Activated CD8-positive, alpha-beta memory T cell treated with anti-CD3 and anti-CD28 coated beads, Interleukin-2, amount 50 U/mL, for 1 hour (primary cell): ENCODE measurements around the gene RXRA.

Experiments
- DNase-seq: peaks from one replicate; pipeline ENCODE4 v3.0.0-alpha.2; 2020; ENCODE audit errors: extremely low read depth

The RXRA gene

DNA sequence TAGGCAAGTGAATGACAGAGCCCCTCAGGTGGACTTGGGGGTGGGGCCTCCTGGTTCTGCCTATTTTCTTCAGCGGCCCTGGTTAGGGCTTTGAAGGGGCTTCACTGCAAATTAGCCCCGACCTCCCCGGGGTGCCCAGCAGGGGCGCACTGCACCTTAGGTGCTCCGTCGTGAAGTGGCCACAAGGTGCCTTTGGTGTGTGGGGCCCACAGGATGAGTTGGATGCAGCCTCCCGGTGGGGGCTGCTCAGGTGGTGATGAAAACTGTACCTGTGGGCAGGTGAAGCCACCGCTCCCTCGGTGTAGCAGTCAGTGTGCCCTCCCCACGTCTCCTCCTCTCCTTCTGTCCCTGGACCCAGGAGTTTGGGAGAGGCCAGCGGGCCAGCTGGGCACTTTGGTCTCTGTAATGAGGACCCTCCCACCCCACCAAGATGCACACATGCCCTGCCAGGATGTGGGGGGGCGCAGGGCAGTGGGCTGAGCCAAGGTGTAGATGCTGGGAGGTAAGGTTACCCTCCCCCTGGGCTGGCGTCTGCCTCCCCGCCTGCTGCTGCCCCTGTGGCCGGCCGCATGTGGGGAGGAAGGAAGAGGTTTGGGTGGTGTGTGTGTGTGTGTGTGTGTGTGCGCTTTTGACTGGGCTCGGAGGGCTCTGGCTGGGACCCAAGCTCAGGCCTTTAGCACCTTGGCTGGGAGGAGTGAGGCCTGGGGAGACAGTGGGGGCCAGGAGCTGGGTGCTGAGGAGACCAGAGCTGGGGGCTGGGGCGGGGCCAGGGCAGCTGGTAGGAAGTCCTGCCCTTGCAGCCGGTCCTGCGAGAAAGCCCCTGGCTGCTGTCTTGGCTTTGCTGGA is 55.6 kb downstream of the RXRA start:
- DNase-seq, result no peak

DNA sequence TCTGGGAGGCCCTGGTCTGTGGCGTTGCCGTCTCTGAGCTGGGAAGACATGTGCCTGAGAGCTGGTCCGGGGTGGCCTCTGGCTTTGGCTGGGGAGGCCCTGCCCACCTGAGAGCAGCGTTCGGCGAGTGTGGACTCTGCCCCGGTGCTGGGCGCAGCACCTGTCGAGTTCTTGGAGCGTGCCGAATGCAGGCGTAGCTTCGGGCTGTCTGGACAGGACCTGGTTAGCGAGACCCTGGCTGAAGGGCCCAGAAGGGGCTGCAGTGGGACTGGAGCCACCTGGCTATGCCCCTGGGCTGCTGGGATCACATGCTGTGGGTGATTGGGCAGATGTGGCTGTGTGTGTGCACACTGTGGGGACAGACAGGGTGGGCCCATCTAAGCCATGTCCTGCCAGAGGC is 56.5 kb downstream of the RXRA start:
- DNase-seq, result no peak

DNA sequence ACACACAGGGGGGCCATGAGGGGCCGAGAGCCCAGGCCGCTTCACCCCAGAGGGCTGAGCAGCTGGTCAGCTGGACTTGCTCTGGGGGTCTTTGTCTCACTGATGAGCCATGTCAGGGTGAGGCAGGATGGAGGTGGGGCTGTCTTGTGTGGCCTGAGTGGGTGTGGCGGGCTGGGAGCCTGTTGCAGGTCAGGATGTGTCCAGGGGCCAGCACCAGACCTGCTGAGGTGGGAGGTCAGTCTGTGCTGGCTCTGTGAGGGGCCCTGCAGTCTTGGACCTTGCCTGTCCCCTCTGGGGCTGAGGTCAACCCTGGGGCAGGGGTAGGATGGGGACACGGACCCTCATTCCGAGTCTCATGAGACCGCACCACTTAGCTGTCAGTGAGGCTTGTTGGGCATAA is 56.9 kb downstream of the RXRA start:
- no peak for DNase-seq

DNA sequence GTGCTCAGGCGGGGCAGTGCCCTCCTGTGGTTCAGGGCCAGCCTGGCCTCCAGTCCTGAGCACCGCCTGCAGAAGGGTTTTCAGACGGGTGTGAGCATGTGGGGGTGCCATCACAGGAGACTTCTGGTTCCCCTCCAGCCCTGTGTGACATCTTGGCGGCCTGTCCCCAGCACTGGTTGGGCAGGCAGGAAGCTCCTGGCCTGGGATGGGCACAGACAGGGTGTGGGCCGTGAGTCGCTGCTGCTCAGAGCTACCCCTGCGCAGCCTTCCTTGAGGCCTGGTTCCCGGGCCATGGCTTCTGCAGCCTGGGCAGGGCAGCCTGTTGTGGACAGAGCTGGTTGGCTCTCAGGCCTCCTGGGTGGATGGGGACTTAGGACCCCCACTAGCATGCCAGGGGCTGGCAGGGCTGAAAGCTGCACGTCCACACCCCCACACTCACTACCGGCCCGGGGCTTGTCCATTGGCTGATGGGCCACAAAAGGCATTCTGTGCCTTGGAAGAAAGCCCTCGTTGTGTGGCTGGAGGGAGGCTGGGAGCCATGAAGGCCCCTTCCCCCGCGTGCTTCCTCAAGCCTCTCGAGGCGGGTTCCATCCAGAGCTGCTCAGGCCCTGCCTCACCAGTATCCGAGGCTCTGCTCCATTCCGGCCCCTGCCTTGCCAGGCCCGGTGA is 58.7 kb downstream of the RXRA start:
- no peak for DNase-seq

DNA sequence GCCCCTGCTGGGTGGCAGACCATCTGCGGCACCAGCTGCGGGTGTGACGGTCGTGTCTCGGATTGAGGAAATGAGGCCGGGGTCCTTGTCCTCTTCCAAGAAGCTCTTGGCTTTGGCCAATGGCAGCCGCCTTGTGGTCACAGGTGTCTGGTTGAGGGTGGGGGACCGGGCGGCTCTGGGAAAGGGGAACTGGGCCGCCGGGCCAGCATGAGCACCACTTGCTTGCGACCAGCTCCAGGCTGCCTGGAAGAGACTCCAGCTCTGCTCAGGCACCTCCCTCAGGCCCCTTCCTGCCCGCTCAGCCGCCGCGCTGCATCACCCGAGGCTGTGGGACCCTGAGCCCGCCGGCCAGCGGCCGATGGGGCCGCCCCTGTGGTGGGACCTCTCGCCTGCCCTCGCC is 59.7 kb downstream of the RXRA start:
- DNase-seq, result no peak

DNA sequence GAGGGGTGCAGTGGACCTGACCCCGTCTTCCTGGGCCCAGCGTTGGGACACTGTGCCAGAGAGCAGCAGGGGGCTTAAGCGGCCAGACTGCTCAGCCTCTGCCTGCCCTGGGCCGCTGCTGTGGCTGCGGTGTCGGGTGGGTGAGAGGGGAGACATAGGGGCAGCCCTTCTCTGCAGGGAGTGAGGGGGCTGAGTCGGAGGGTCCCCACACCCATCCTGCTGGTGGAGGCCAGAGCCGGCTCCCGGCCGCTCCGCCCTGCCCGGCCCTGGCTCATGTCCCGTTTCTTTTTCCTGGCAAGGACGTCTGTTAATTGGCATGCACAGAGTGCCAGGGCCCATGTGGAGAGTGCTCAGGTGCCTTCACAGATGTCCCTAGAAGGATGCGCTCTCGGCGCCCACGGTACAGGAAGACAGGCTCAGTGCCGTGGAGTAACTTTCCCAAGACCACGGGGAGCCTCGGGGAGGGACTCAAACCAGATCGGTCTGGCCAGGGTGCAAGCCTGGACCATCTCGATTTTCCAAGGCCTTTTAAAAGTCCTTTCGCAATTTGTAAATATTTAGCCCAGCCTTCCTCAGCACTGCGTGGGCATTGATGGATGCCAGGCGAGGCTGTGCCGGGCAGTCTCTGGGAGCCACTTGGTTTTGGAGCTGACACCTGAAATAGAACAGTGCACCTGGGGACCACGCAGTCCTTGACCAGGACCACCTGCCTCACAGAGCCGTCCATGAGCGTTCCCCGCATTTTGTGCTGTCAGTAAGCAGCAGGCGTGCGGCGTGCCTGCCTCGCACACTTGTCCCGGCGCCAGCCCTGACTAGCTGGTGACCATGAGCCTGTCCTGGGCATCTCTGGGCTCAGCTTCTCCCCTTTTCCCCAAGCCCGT is 60.9 kb downstream of the RXRA start:
- no peak for DNase-seq

DNA sequence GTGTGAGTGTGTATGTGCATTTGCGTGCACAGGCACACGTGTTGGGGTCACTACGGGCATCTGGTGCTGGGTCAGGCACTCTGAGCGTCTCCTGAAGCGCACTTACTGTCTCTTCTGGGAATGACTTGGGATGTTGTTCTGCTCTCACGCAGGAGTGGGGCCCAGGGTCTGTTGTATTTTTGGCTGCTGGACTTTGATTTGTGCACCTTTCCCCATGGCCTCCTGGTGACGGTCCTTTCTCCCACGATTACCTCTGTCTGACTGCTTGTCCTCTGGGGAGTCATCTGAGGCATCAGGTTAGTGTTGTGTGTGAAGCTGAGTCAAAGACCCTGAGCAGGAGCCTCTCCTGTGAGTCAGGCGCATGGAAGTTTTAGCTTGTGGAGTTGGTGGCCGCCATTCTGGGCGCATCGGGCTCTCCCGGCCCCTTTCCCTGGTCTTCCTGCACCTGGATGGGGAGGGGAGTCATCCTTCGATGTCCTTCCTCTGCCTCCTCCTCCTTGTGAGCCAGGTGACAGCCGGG is 62.1 kb downstream of the RXRA start:
- DNase-seq, result no peak

DNA sequence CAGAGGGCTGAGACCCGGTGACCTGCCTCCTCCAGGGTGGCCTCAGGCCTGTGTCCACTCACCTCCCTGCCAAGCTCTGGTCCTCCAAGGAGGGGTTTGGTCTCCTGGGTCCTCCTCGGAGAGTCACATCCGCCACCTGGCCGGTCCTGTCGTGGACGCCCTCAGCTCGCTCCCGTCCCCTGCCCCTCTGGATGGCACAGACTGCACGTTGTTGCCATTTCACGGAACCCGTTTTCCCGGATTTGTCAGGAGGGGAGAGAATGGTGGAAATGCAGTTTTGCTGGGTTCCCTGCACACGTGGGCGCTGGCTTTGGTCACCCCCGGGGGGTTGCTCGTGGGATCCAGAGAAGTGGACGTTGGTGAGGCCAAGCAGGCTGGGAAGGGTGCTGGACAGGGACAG is 62.7 kb downstream of the RXRA start:
- DNase-seq, result no peak

DNA sequence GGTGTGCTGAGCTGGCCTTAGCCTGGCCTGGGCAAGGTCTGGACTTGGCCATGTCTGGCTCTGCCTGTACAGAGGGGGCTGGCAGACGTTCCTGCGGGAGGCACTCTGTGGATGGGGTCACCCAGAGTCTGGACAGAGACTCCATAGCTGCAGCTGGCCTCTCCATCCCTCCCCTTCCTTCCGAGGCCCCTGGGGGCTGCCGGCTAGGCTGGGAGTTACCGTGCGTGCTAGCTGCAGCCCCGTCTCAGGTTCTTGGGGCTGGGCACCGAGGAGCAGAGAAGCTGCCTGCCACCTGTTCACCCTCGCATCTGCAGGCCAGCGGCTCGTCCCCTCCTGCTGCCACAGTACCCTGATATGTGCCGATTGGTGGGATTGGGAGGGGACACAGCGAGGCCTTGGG is 63.4 kb downstream of the RXRA start:
- DNase-seq, result no peak

DNA sequence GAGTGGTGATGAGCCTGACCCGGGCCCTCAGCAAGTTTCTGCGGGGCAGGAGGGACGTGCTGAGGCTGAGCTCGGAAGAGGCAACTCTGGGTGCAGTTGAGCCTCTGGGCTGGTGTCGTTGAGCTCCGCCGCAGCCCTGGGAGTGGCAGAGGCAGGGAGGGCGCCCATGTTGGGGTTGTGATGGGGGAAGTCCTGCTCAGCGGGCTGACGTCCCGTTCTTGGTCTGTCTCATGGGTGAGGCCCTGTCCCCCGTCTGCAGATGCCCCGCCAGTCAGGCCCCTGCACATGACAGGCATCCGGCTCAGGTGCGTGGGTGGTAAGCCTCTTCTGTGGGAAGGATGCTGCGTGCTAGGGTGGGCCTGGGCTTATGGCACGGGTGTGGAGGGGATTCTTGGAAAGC is 64.3 kb downstream of the RXRA start:
- peak; percentile 58 for DNase-seq

DNA sequence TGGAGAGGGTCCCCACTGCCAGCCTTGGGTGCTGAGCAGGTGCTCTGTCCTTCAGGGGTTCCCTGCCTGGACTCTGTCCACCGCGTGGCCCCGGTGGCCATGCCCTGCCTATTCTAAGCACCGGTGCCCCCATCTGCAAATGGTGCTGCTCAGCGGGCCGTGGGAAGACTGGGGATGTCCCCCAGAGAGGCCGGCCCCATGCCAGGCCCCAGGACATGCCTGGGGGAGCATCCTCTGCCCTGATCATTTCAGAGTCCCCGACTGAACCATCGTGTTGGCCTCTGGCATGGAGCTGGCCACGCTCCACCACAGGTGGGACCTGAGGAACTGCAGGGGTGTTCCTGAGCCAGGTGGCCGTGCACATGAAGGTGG is 64.7 kb downstream of the RXRA start:
- DNase-seq, result no peak

DNA sequence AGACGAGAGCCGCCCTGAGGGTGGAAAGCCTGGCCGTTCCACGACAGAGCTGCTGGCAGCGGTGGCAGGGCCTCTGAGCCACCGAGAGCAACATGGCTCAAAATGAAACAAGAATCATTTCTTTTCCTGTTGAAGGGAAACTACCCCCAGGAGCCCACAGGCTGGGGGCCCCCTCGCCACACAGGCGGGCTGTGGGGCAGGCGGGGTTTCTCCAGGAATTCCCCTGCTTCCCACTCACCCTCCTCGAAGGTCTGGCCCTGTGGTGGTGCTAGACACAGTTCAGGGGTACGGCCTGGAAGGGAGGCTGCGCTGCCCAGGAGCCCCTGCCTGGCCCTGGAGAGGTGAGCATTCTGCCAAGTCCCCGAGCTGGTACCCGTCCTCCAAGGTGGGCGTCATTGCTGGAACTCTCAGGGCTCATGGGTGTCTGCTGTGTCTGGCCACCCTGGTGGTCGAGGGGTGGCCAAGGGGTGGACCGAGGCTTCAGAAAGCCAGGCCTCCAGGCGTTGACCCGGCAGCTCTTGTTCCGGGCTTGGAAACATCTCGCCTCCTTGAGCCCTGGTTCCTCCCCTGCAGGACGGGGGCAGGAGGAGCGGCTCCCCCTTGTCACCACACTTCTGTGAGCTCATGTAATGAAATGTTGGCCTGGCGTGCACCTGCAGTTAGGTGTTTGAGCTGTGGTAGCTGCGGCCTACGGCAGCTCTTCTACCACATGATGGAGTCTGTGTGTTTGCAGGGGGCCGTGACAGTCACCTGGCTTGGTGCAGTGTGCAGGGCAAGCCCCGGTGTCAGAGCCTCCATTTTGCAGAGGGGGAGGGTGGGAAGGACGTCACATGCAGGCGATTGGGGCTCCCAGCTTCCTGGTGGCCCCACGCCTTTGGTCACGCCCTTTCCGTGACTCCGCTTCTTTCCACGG is 65.3 kb downstream of the RXRA start:
- peak; percentile 59 for DNase-seq

DNA sequence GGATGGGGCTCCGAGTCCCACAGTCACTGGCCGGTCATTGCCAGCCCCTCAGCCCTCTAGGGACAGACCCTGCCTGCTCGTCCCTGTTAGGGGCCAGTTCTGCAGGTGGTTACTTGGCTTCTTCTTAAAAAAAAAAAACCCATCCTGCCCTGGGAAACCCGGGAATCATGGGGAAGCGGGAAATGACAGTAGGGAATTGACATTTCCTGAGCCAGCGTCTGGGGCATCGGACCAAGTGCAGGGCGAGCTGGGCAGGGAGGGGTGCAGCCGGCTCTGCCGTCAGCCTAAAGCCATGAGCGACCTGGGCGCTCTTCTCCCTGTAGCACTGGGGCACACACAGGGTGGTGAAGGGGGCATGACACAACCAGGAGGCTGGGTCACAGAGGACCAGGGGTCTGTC is 66.6 kb downstream of the RXRA start:
- DNase-seq, result no peak

DNA sequence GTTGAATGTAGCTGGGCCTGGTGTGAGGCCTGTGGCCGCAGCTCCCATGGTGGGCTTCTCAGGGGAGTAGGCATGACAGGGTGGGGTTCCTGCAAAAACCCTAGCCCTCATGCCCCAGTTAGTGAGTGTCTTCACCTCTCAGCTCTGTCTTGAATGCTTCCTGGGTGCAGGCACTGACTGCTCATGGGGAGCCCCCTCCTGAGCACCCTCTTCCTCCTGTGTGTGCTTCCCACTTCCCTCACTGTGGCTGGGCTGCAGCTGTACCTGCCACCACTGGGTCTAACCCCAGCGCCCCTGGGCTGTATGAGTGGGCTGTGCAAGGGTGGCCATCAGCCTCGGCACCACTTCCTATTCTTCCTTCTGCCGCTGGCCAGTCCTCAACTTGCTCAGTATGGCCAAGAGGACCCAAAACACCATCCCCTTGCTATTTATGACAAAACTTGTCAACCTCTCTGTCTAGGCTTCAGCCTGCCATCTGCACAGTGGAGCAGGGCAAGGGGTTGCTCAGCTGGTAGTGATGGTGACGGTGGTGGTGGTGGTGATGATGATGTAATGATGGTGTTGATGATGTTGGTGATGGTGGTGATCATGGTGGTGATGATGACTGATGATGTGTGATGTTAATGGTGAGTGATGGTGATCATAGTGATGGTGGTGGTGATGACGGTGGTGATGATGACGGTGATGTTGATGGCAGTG is 67.5 kb downstream of the RXRA start:
- DNase-seq, result no peak

DNA sequence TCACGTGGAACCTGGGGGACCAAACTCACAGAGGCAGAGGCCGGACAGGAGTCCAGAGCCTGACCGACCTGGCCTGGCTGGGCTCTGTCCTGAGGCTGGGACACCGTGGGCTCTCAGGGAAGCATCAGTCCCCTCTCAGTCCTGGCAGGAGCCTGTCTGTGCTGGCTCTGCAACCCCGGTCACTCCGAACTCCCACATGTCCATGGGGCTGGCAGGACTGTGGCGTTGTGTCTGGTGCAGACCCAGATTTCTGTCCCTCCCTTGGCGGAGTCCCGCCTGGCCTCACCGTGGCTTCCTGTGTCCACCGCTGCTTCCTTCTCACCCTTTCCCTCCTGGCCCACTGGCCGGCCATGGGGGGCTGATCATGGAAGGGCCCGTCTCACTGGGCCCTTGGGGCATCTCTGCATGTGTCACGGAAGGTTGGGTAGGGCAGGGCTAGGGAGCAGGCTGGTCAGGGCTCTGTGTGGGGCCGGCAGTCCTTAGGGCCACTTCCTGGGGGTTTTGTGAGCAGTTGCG is 68.8 kb downstream of the RXRA start:
- DNase-seq, result no peak

DNA sequence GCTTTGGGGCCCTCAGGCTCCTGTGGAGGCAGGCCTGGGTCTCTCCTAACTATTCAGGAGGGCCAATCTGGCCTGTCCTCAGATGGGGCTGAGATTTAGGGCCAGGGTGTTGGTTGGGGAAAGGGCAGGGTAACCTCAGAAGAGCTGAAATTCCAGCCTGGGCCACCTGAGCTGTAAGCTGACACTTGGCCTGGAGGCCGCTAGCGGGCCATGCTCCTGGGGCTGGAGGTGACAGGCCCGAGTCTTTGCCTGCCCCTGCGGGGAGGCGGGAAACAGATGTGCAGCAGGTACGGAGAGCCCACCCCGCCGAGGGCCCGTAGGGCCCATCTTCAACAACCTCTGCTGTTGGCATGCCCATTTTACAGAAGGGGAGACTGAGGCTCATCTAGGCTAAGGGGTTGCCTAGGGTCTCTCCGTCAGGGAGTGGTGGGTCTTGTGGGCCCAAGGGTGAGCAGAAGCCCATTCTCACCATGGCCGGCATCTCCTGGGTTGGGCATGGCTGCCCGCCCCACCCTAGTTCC is 69.5 kb downstream of the RXRA start:
- DNase-seq, result no peak

DNA sequence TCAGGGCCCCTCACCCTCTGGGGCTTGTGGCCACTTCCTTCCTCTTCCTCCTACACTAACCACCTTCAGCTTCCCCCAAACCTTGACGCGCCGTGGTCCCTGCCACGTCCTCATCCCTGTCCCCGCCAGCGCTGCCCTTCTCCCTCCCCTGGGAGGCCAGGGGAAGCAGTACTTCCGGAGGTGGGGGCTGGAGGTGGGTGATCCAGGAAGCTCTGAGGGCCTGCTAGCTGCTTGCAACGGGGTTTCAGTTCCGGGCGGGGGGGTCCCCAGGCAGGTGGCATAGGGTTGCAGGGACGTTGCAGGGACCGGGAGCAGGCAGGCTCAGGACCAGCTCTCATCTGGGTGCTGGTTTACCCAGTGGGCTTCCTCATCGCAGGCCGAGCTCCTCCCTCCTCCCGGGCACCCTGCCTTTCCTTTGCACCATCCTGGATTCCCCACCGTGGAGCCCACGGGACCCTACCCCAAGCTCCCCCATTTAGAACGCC is 70.0 kb downstream of the RXRA start:
- DNase-seq, result no peak

DNA sequence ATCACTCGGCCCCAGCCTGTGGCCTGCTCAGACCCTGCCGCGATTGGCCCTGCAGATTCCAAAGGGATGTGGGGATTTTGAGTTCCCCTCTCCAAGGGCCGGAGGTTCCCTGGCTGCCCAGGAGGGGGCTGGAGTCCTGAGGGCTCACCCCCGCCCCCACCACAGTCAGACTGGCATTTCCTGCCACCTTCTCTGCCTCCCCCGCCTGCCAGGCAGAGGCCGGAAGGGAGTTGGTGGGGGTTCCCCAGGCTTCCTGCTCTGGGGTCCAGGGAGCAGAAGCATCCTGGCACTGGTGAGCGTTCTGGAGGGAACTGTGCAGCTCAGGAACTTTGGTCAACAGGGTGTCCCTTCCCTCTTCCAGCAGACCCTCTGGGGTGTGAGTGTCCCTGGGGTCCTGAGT is 70.6 kb downstream of the RXRA start:
- DNase-seq, result no peak

DNA sequence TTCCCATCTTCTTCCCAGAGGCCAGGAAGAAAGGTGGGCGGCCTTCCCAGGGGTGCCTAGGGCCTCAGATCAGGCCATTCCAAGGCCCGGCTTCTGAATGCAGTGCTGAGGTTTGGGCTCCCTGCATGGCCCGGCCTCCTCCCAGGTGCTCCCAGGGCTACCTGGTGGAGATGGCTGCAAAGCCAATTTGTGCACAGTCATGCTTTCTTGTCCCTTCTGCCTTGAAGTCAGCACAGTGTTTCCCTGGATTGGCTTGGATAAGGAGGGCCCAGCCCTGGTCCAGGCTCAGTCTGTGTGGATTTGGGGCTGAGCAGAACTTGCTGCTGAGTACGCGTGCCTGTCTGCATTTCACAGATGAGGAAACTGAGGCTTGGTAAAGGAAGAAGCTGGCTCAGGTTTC is 72.5 kb downstream of the RXRA start:
- DNase-seq, result no peak

DNA sequence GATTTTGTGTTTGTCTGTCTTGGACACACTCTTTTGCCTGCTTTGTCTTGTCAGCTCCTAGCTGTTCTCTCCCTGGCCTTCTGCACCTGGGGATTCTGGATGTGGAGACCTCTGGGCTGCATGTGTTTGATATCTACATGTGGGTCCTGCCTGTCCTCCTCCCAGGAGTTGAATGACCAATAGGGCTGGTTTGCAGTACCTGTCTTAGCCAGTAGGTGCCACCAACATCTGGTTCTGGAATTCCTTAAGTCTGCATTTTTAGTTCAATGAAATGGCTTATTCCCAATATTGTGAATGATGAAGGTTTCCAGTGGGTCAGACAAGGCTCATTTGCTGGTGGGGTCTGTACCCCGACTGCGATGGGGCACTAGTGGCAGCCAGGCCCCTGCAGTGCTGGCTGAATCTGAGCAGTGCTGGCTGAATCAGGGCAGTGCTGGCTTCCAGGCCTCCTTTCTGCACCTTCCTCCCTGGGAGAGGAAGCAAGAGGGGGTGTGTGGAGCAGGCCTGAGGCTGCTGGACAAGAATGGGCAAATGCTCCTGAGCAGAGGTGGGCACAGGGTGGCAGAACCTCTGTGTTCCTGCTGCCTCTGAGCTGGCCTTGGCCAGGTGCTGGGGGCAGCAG is 73.3 kb downstream of the RXRA start:
- DNase-seq, result no peak
